Common myeloid progenitor, CD34-positive (primary cell): Measurements from ENCODE around the gene INTS11. TPM values are rescaled to one million over a fixed set of nuclear protein-coding genes. Genes with fewer than 3 reads are reported as not detected.

Source experiments
- CTCF ChIA-PET: fragments of 350-600 bp; sonication (Branson Sonifier 250); formaldehyde crosslinking; loops from one replicate; lab custom pipeline; 2021; ENCODE audit warnings: antibody characterized with exemption; lab: Charles Lee
- POLR2A ChIA-PET: fragments of 350-600 bp; sonication (Branson Sonifier 250); formaldehyde crosslinking; loops from one replicate; lab custom pipeline; 2021; ENCODE audit warnings: antibody characterized with exemption; lab: Charles Lee
- DNase-seq, 3 donors: peaks; one replicate each; pipeline versions ENCODE4 v3.0.0 to v3.0.0-alpha.2; 2013
- H3K27ac ChIP-seq, 2 experiments: 1 replicate in 1 of 2; 2 replicates in 1 of 2; pipeline ENCODE4 v1.7.0; 2013; ENCODE audit warnings: inconsistent platforms in 2 of 2, low read length in 2 of 2, mild to moderate bottlenecking in 2 of 2, low read depth in 1 of 2, moderate library complexity in 1 of 2; ENCODE audit not compliant: severe bottlenecking in 2 of 2, insufficient read depth in 1 of 2, poor library complexity in 1 of 2
- H3K27me3 ChIP-seq, 5 experiments: replicated peaks in 2 of 5; 1 replicate in 3 of 5; 2 replicates in 2 of 5; pipeline versions ENCODE4 v1.6.1 to v1.7.0; 2013; ENCODE audit warnings: low read length in 4 of 5, mild to moderate bottlenecking in 2 of 5, moderate library complexity in 2 of 5, inconsistent platforms in 1 of 5; ENCODE audit not compliant: insufficient read depth in 5 of 5, control insufficient read depth in 4 of 5
- H3K36me3 ChIP-seq, 4 experiments: 1 replicate in 2 of 4; 2 replicates in 2 of 4; pipeline versions ENCODE4 v1.6.1 to v1.7.0; 2013; ENCODE audit warnings: low read length in 3 of 4, control low read depth in 1 of 4, mild to moderate bottlenecking in 1 of 4; ENCODE audit not compliant: control insufficient read depth in 4 of 4, insufficient read depth in 4 of 4
- H3K4me1 ChIP-seq, 4 experiments: 1 replicate in 3 of 4; 2 replicates in 1 of 4; pipeline versions ENCODE4 v1.6.1 to v1.7.1; 2013; ENCODE audit warnings: low read length in 3 of 4, mild to moderate bottlenecking in 3 of 4, control low read depth in 1 of 4, inconsistent platforms in 1 of 4, moderate library complexity in 1 of 4; ENCODE audit not compliant: control insufficient read depth in 4 of 4, insufficient read depth in 4 of 4; ENCODE audit errors: control extremely low read depth in 1 of 4
- H3K4me3 ChIP-seq, 7 experiments: 1 replicate in 4 of 7; 2 replicates in 3 of 7; pipeline versions ENCODE4 v1.5.1 to v1.7.0; 2013; ENCODE audit warnings: mild to moderate bottlenecking in 7 of 7, low read length in 6 of 7, moderate library complexity in 6 of 7, inconsistent platforms in 2 of 7, low read depth in 2 of 7, control low read depth in 1 of 7; ENCODE audit not compliant: insufficient read depth in 4 of 7, control insufficient read depth in 1 of 7; ENCODE audit errors: extremely low read depth in 1 of 7
- H3K9me3 ChIP-seq, 5 experiments: 1 replicate in 4 of 5; 2 replicates in 1 of 5; pipeline versions ENCODE4 v1.6.1 to v1.7.1; 2013; ENCODE audit warnings: low read length in 4 of 5, mild to moderate bottlenecking in 2 of 5, inconsistent platforms in 1 of 5, low read depth in 1 of 5, moderate library complexity in 1 of 5; ENCODE audit not compliant: control insufficient read depth in 4 of 5, insufficient read depth in 2 of 5; ENCODE audit errors: control extremely low read depth in 1 of 5
- WGBS: methylation state at CpG from one replicate; pipeline ENCODE4 v1.1.5; 2013; ENCODE audit not compliant: insufficient coverage; 5-methylcytosine and 5-hydroxymethylcytosine counted together
- polyA plus RNA-seq: library from polyadenylated mRNA; unstranded; fragments of 120-200 nt; gene quantifications from one replicate; pipeline ENCODE4 v1.2.1, GENCODE V29; 2013

INTS11 gene
- polyA plus RNA-seq, result 70.4 TPM

DNA sequence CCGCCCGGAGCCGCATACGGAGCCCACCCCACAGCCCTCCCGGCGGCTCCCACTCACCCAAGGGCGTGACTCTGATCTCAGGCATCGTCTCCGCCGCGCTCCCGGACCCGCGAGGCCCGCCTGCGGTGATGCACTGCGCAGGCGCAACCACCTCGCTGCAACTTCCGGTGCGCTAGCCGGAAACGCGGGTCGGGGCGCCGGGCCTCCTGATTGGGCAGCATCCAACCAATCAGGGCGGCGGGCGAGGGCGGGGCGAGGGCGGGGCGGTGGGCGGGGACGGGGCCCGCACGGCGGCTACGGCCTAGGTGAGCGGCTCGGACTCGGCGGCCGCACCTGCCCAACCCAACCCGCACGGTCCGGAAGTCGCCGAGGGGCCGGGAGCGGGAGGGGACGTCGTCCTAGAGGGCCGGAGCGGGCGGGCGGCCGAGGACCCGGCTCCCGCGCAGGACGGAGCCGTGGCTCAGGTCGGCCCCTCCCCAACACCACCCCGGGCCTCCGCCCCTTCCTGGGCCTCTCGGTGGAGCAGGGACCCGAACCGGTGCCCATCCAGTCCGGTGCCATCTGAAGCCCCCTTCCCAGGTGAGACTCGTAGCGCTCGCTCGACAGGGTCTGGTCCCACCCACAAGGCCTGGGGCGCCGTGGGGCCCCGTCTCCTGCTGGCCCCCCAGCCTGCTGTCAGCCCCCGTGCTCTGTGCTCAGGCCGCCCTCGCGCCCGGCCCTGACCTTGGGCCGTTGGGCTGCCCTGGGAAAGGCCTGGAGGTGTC lies at the start of gene INTS11, which contains the start of gene CPTP:
Gene INTS11, minus strand, starts transcription at position 137 of the 764 bp plus-strand sequence. Its CDS starts 52 bp downstream, at position 85.
Gene CPTP, plus strand, starts transcription at position 279 of the 764 bp plus-strand sequence. CDS start 2,109 bp downstream, outside the sequence.
- Histone ChIP-seq H3K36me3 (peaks cover 0 to 44% (median 25%) of the 10 kb centered on the region in 4 experiments), H3K4me1 (peaks cover 0 to 29% (median 27%) of the 10 kb centered on the region in 4 experiments), H3K4me3 (peak within 1 kb of the TSS; percentile 68 to 92 (median 86)), H3K9me3 (no peaks in the 10 kb centered on the region), H3K27ac (peak within 1 kb of the TSS; percentile 74 to 91), H3K27me3 (no peaks in the 10 kb centered on the region)
- CTCF ChIA-PET, result interaction anchor here (0.7 kb wide), 1 partner anchor 274 kb away, joined by 3 read pairs; no protein-coding TSS in a partner anchor
- POLR2A ChIA-PET, result interaction anchor here (1.1 kb wide), 1 partner anchor 12 kb away, joined by 3 read pairs; no protein-coding TSS in a partner anchor
- under 1% methylated on average over 70 of the region's 84 CpGs for WGBS
- DNase-seq, result peak; percentile 90 to 95 (median 93)

DNA sequence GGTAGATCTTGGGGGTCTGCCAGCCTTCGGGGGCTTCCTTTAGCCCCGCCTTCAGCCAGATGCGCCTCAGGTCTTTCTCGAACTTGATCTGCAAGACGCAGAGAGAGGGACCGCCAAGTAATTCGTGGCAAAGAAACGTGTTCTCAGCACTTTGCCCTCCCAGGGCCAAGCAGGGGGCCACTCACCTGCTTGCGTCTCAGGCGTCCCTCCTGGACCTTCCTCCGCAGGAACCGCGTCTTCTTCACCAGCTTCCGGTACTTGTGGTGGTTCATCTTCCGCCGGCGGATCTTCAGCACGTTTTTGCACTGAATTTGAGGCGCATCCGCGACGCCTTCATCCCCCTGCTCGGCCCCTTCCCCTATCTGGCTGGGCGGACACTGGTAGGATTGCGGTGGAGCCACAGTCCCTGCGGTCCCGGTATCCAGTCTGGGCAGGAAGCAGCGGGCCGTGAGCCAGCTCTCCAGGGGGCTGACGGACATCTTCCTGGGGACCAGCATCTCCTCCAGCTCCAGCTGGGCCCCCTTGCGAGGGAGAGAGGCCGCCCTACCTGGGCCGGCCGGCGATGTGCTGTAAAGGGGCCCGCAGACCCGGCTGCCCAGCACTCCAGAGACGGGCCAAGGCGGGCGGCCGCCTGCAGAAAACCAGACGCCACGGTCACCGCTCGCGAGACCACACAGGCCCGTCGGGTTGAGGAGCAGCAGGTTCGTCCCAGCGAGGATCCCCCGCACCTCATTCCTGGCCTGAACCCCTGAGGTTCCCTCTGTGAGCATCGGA lies 49.5 kb upstream of the INTS11 start:
- 63% methylated on average over 52 of the region's 52 CpGs for WGBS
- Histone ChIP-seq H3K4me1 (peaks cover 0 to 47% (median 40%) of the 10 kb centered on the region in 4 experiments), H3K36me3 (peaks cover 0 to 19% (median 5%) of the 10 kb centered on the region in 4 experiments), H3K9me3 (no peaks in the 10 kb centered on the region), H3K4me3 (peak overlapping the region; percentile 77 to 97 (median 90)), H3K27me3 (peaks cover 0 to 12% (median 0%) of the 10 kb centered on the region in 5 experiments), H3K27ac (peak overlapping the region in 1 of 2 experiments; percentile 91)
- POLR2A ChIA-PET, result no interaction called here
- no peak for DNase-seq
- CTCF ChIA-PET, result interaction anchor here (0.6 to 1.6 kb wide), 4 partner anchors 9 to 60 kb away, joined by 3 to 5 read pairs (median 4); no protein-coding TSS in a partner anchor

DNA sequence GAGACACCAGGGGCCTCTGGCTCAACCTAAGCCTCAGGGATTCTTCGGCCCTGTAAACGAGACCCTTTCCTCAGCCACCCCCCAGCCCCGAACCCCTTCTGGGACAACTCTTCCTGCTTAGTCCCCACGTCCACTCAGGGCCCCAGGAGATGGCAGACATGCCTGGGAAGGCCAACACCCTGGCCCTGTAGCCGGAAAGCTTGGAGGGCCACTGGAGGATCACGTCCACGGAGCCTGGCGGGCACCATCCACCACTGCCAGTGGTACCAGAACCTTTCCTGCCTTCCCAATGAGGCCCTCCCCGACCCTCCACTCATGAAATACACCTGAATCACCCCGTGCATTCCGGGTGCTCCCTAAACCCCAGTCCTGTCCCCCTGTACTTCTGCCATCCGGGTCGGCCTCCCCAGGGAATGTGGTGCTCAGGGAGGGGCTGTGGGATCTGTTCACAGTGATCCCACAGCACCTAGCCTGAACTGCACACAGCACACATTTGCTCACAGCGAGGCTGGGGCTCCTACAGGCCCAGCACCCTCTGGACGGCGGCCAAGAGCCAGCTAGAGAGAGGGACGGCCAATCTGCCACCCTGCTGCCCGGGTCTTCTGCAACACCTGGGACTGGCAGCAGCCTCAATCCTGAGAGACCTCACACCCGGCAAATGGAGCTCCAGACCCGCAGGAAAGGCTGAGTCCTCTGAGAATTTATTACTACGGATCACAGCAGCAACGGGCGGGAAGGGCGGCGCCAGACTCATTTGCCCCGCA lies 48.8 kb upstream of the INTS11 start:
- WGBS, result 94% methylated on average over 22 of the region's 26 CpGs
- H3K36me3 ChIP-seq, result peaks cover 0 to 19% (median 5%) of the 10 kb centered on the region in 4 experiments
- DNase-seq, result no peak
- no peaks in the 10 kb centered on the region for H3K9me3 ChIP-seq
- peaks cover 0 to 13% (median 0%) of the 10 kb centered on the region in 5 experiments for H3K27me3 ChIP-seq
- POLR2A ChIA-PET, result no interaction called here
- peaks cover 0 to 47% (median 40%) of the 10 kb centered on the region in 4 experiments for H3K4me1 ChIP-seq
- CTCF ChIA-PET, result interaction anchor here (0.8 to 3.7 kb wide), 11 partner anchors 13 to 104 kb away, joined by 3 to 27 read pairs (median 5); partner anchors contain the start of gene CCNL2
- H3K4me3 ChIP-seq, result peak overlapping the region in 2 of 7 experiments; percentile 90 to 94
- no peak overlapping the region for H3K27ac ChIP-seq

DNA sequence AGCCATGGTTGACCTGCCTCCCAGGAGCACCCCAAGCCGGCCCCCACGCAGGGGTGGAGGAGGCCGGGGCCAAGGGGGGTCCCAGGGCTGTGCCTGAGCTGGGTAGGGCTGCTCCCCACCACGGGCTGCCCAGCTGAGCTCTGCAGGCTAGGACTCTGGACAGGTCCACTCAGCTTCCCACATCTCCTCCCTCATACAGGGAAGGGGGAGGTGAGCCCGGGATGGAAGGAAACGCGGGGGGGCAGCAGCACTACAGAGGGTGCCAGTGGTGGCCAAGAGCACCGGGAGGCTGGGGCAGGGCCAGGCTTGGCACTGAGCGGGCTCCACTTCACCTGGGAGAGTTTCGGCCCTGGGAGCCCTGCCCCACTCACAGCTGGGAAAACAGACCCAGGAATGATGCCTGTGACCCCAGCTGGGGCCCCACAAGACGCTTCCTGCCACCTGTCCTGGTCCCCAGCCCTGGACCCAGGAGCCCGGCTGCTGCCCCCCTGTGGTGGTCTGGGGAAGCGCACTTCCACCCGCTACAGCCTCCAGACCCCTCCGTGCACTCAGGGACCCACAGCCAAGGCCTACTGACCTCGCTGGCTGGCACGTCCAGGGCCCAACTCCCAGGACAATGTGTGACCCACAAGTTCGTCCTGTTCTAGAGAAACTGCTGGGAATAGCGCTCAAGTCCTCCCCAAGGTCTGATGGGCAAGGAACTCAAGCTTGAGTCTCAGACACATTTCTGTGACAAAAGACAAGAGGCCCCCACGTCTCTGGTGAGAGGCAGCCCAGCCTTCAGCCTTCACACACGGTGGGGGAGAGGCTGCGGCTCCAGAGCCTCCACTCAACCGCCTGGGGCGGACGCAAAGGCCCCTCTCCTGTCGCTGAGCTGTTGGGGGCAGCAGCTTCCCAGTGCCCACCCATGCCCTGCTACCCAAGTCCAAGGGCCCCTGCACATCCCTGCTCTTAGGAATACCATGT lies 47.6 kb upstream of the INTS11 start:
- Histone ChIP-seq H3K27ac (no peak overlapping the region), H3K27me3 (peaks cover 0 to 19% (median 0%) of the 10 kb centered on the region in 5 experiments), H3K9me3 (peaks cover 0 to 5% (median 2%) of the 10 kb centered on the region in 5 experiments), H3K36me3 (peaks cover 0 to 19% (median 5%) of the 10 kb centered on the region in 4 experiments), H3K4me1 (peaks cover 0 to 47% (median 40%) of the 10 kb centered on the region in 4 experiments), H3K4me3 (peak overlapping the region in 3 of 7 experiments; percentile 11 to 32 (median 19))
- CTCF ChIA-PET, result interaction anchor here (0.6 to 3.7 kb wide), 17 partner anchors 10 to 105 kb away, joined by 3 to 27 read pairs (median 4); partner anchors contain the start of genes CCNL2 and MXRA8
- 38% methylated on average over 19 of the region's 26 CpGs for WGBS
- POLR2A ChIA-PET, result no interaction called here
- DNase-seq, result peak; percentile 43 to 61 (median 54)

DNA sequence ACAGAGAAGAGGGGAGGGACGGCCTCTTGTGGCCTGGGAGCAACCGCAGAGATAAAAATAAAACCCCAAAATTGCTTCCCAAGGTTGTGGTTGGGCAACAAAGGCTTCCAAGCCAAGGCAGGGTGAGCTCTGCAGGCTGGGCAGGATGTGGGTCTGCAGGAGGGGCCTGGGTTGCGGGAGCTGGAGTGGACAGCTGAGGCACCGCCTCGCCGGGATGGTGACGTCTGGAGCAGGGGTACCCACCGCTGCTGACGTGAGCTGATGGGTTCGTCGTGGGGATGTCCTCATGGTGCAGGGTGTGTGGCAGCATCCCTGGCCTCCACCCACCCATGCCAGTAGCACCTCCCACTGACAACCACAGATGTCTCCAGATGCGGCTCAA lies 46.9 kb upstream of the INTS11 start:
- peak; percentile 78 to 87 (median 85) for DNase-seq
- Histone ChIP-seq H3K4me1 (peaks cover 0 to 45% (median 39%) of the 10 kb centered on the region in 4 experiments), H3K36me3 (peaks cover 0 to 16% (median 5%) of the 10 kb centered on the region in 4 experiments), H3K27ac (no peak overlapping the region), H3K9me3 (peaks cover 0 to 11% (median 2%) of the 10 kb centered on the region in 5 experiments), H3K4me3 (peak overlapping the region in 1 of 7 experiments; percentile 11), H3K27me3 (peaks cover 0 to 22% (median 0%) of the 10 kb centered on the region in 5 experiments)
- POLR2A ChIA-PET, result interaction anchor here (1.0 kb wide), 1 partner anchor 17 kb away, joined by 3 read pairs; no protein-coding TSS in a partner anchor
- 6% methylated on average over 11 of the region's 12 CpGs for WGBS
- CTCF ChIA-PET, result interaction anchor here (0.6 to 3.7 kb wide), 13 partner anchors 10 to 62 kb away, joined by 3 to 27 read pairs (median 4); partner anchors contain the start of genes CCNL2 and MXRA8
